ENCODE measurements around the gene CXCL14. TPM values are rescaled to one million over a fixed set of nuclear protein-coding genes. Genes with fewer than 3 reads are reported as not detected.

CXCL14 gene
- total RNA-seq, 1 experiment from 2014 or later = not detected

DNA sequence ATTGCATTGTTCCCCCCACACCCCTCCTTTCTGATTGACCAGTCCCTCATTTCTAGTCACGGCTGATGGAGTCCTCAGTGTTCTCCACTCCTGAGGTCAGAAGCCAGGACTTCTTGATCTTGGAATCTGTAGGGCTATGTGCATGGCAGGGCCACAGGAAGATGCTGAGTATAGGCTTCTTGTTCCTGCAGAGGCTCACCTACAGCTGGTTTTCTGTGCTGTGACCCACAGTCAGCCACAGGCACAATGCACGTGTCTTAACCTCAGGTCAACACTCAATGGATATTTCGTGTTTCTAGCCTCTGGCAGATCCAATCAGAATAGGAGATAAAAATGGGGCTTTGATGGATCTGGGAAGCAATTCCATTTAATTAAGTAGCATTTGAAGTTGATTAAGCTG lies 14.3 kb upstream of the CXCL14 start:
- Mint-ChIP-seq H3K36me3 (ENCODE audit: insufficient read depth, unreplicated experiment) (no peaks in the 10 kb centered on the region), H3K27me3 (ENCODE audit: insufficient read depth, unreplicated experiment) (peaks cover 20% of the 10 kb centered on the region), H3K27ac (ENCODE audit: low read depth, unreplicated experiment) (no peak overlapping the region), H3K4me1 (ENCODE audit: insufficient read depth, unreplicated experiment) (no peaks in the 10 kb centered on the region), H3K9me3 (ENCODE audit: unreplicated experiment) (no peaks in the 10 kb centered on the region), H3K4me3 (ENCODE audit: unreplicated experiment) (no peak overlapping the region)
- intact Hi-C loops (cut with micrococcal nuclease) = no loop called here
- CTCF ChIA-PET = interaction anchor here (1.1 to 23.9 kb wide), 6 partner anchors 8 to 136 kb away, joined by 3 to 391 read pairs (median 6); no protein-coding TSS in a partner anchor
- TF ChIP-seq, protein P1, sequence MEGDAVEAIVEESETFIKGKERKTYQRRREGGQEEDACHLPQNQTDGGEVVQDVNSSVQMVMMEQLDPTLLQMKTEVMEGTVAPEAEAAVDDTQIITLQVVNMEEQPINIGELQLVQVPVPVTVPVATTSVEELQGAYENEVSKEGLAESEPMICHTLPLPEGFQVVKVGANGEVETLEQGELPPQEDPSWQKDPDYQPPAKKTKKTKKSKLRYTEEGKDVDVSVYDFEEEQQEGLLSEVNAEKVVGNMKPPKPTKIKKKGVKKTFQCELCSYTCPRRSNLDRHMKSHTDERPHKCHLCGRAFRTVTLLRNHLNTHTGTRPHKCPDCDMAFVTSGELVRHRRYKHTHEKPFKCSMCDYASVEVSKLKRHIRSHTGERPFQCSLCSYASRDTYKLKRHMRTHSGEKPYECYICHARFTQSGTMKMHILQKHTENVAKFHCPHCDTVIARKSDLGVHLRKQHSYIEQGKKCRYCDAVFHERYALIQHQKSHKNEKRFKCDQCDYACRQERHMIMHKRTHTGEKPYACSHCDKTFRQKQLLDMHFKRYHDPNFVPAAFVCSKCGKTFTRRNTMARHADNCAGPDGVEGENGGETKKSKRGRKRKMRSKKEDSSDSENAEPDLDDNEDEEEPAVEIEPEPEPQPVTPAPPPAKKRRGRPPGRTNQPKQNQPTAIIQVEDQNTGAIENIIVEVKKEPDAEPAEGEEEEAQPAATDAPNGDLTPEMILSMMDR (IDR thresholded peaks at IDR 0.05; ENCODE audit: unreplicated experiment) = no peak
- DNase-seq (ENCODE audit: unreplicated experiment) = no peak
- BruUV-seq (replicated peaks) = no TSS peak
- POLR2A ChIA-PET = no interaction called here

DNA sequence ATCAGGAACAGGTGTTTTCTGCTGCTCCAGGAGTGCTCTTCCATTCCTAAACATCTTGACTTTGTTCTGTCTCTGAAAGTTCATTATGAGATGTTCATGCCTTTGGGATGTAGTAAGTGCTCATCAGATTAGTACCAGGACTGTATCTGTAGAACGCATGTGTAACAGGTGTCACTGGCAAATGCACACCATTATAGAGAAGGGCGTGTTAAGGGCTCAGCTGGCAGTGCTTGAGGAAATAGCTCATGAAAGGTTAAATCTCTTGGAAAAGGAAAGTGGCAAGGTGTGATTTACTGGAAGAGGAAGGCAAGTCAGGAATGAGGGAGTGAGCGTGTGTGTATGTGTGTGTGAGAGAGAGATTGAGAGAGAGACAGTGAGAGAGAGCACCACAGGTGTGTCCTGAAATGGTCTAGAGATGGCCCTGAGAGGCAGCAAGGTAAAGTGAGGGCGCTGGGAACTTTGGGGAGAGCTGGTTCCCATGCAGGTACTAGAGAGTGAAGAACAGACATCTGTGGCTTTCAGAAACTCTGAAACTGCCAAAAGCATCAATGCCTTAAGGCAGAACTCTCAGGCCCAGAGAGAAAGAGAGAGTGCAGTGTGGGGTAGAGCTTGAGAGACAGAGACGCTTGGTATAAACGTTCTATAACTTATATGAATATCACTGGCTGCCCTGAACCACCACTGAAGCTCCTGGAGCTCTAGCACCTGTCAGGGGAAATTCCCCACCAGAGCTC lies 13.7 kb upstream of the CXCL14 start:
- POLR2A ChIA-PET = interaction anchor here (1.5 kb wide), 1 partner anchor 13 kb away, joined by 3 read pairs; the partner anchor contains the start of gene CXCL14
- Mint-ChIP-seq H3K27me3 (ENCODE audit: insufficient read depth, unreplicated experiment) (peaks cover 20% of the 10 kb centered on the region), H3K9me3 (ENCODE audit: unreplicated experiment) (no peaks in the 10 kb centered on the region), H3K4me3 (ENCODE audit: unreplicated experiment) (no peak overlapping the region), H3K27ac (ENCODE audit: low read depth, unreplicated experiment) (no peak overlapping the region), H3K36me3 (ENCODE audit: insufficient read depth, unreplicated experiment) (no peaks in the 10 kb centered on the region), H3K4me1 (ENCODE audit: insufficient read depth, unreplicated experiment) (no peaks in the 10 kb centered on the region)
- intact Hi-C loops (cut with micrococcal nuclease) = no loop called here
- no TSS peak for BruUV-seq (replicated peaks)
- CTCF ChIA-PET = interaction anchor here (0.7 to 23.9 kb wide), 10 partner anchors 9 to 238 kb away, joined by 3 to 391 read pairs (median 6); no protein-coding TSS in a partner anchor
- TF ChIP-seq, protein P1 (IDR thresholded peaks at IDR 0.05; ENCODE audit: unreplicated experiment) = no peak
- DNase-seq (ENCODE audit: unreplicated experiment) = no peak

DNA sequence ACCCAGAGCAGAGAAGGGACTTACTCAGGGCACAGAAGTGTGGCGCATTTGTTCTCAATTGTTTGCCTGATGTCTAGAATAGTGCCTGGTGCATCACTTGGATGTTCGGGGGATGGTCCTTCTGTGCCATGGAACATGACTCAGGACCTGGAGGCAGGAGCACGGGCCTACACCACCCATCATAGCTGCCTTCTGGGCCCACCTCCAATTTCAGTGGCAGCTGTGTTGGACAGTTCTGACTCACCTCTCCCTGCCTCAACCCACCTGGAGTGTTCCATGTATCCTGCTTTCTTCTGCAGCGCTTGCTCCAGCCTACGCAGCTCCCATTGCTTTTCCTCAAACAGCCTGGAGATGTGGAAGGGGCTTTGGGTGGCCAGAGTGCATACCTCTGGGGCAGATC lies 12.5 kb upstream of the CXCL14 start:
- no TSS peak for BruUV-seq (replicated peaks)
- Mint-ChIP-seq H3K4me3 (ENCODE audit: unreplicated experiment) (no peak overlapping the region), H3K9me3 (ENCODE audit: unreplicated experiment) (no peaks in the 10 kb centered on the region), H3K27ac (ENCODE audit: low read depth, unreplicated experiment) (no peak overlapping the region), H3K4me1 (ENCODE audit: insufficient read depth, unreplicated experiment) (no peaks in the 10 kb centered on the region), H3K27me3 (ENCODE audit: insufficient read depth, unreplicated experiment) (peaks cover 20% of the 10 kb centered on the region), H3K36me3 (ENCODE audit: insufficient read depth, unreplicated experiment) (no peaks in the 10 kb centered on the region)
- intact Hi-C loops (cut with micrococcal nuclease) = no loop called here
- ChIA-PET POLR2A (interaction anchor here (0.7 to 1.5 kb wide), 2 partner anchors 12 to 27 kb away, joined by 3 to 4 read pairs; partner anchors contain the start of gene CXCL14), CTCF (interaction anchor here (0.9 to 23.9 kb wide), 5 partner anchors 10 to 1177 kb away, joined by 3 to 391 read pairs (median 6); no protein-coding TSS in a partner anchor)
- TF ChIP-seq, protein P1 (IDR thresholded peaks at IDR 0.05; ENCODE audit: unreplicated experiment) = no peak
- peak; percentile 71 for DNase-seq (ENCODE audit: unreplicated experiment)

DNA sequence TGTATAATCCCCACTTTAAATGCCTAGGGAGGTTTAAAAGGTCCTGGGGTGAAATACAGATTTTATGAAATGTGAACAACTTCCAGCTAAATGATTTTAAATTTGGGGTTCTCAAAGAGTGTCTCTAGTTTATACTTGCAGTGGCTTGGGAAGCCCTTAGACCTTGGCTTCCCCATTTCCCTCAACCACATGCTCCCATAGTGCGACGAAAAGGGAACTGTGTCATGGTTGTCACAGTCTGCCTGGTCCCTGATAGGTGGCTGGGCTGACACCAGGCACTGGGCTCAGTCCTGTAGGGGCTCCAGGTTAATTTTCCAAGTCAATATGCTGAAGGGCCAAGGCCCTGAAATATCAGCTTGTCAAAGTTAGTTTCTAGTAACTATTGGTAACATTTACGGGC lies 10.4 kb upstream of the CXCL14 start:
- peaks cover 36% of the 10 kb centered on the region for H3K27me3 Mint-ChIP-seq (ENCODE audit: insufficient read depth, unreplicated experiment)
- TF ChIP-seq, protein P1 (IDR thresholded peaks at IDR 0.05; ENCODE audit: unreplicated experiment) = no peak
- H3K36me3 Mint-ChIP-seq (ENCODE audit: insufficient read depth, unreplicated experiment) = no peaks in the 10 kb centered on the region
- no peaks in the 10 kb centered on the region for H3K9me3 Mint-ChIP-seq (ENCODE audit: unreplicated experiment)
- no peak overlapping the region for H3K4me3 Mint-ChIP-seq (ENCODE audit: unreplicated experiment)
- POLR2A ChIA-PET = interaction anchor here (1.6 kb wide), 1 partner anchor 8 kb away, joined by 3 read pairs; no protein-coding TSS in a partner anchor
- CTCF ChIA-PET = interaction anchor here (23.9 kb wide), 1 partner anchor 25 kb away, joined by 391 read pairs; no protein-coding TSS in a partner anchor
- DNase-seq (ENCODE audit: unreplicated experiment) = no peak
- H3K4me1 Mint-ChIP-seq (ENCODE audit: insufficient read depth, unreplicated experiment) = no peaks in the 10 kb centered on the region
- no peak overlapping the region for H3K27ac Mint-ChIP-seq (ENCODE audit: low read depth, unreplicated experiment)
- intact Hi-C loops (cut with micrococcal nuclease) = no loop called here
- BruUV-seq (replicated peaks) = no TSS peak

Data from MCF 10A (cell line).